ENCODE data around the gene ZNF512. TPM values are rescaled to one million over a fixed set of nuclear protein-coding genes. Genes with fewer than 3 reads are reported as not detected.
"Not testable (repeated sequence)": the region's sequence is repeated elsewhere in the genome, so short reads cannot be mapped to it uniquely, and the experiment has no call there.

The ZNF512 gene
- total and polyA plus RNA-seq, 9 of the 15 experiments (the other 6 are each of a cell fraction or from before 2014, with no cell fraction given) = 24.7 to 101 (median 65.9) TPM

DNA sequence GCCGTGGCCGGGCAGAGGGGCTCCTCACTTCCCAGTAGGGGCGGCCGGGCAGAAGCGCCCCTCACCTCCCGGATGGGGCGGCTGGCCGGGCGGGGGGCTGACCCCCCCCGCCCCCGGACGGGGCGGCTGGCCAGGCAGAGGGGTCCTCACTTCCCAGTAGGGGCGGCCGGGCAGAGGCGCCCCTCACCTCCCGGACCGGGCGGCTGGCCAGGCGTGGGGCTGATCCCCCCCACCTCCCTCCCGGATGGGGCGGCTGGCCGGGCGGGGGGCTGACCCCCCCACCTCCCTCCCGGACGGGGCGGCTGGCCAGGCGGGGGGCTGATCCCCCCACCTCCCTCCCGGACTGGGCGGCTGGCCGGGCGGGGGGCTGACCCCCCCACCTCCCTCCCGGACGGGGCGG lies 43.2 kb upstream of the ZNF512 start:
- CTCF ChIA-PET (ENCODE audit: low intra/inter-chr PET ratio); H3K9ac ChIP-seq (ENCODE audit: insufficient read depth in 1 of 2, low read depth in 2 of 2, low read length in 2 of 2); H3K36me3 ChIP-seq (ENCODE audit: control insufficient read depth, insufficient read depth, low read length); ATAC-seq; H3K27ac ChIP-seq (ENCODE audit: extremely low read depth, low read depth, low read length); POLR2A ChIA-PET; H2AFZ ChIP-seq (ENCODE audit: low read depth, low read length); H3K27me3 ChIP-seq (ENCODE audit: control insufficient read depth in 2 of 2, insufficient read depth in 2 of 2, low read length in 2 of 2); H4K20me1 ChIP-seq (replicated peaks; ENCODE audit: control insufficient read depth, insufficient read depth, low read length); H3K4me3 ChIP-seq; H3K9me1 ChIP-seq (ENCODE audit: control insufficient read depth, insufficient read depth, low read length); FAIRE-seq; H3K9me3 ChIP-seq (replicated peaks; ENCODE audit: control insufficient read depth, insufficient read depth, low read depth, low read length); DNase-seq (ENCODE audit: extremely low read depth in 1 of 4, low spot score in 3 of 4); in situ Hi-C loops (cut with MboI); H3K79me2 ChIP-seq (ENCODE audit: control insufficient read depth, insufficient read depth, low read length); BruUV-seq (replicated peaks); H3K4me2 ChIP-seq (ENCODE audit: insufficient read depth, low read length): not testable (repeated sequence)
- TF ChIP-seq RBFOX2 (IDR thresholded peaks at IDR 0.05; ENCODE audit: low read depth, low read length) = 0 out of 2 replicates have a peak, but pooled peaks have one; percentile 31
- WGBS (ENCODE audit: insufficient coverage, low coverage, missing lambda C conversion rate) = no CpG with 5 or more reads among the region's 35 CpGs
- peaks cover 19 to 21% of the 10 kb centered on the region in 2 experiments for H3K4me1 ChIP-seq (replicated peaks in 1 of 2; ENCODE audit: control insufficient read depth in 2 of 2, insufficient read depth in 2 of 2, low read length in 2 of 2)
- intact Hi-C loops (cut with micrococcal nuclease) = loop anchor here (5.0 kb wide), 1 partner anchor 43 kb away; the partner anchor contains the start of gene ZNF512

DNA sequence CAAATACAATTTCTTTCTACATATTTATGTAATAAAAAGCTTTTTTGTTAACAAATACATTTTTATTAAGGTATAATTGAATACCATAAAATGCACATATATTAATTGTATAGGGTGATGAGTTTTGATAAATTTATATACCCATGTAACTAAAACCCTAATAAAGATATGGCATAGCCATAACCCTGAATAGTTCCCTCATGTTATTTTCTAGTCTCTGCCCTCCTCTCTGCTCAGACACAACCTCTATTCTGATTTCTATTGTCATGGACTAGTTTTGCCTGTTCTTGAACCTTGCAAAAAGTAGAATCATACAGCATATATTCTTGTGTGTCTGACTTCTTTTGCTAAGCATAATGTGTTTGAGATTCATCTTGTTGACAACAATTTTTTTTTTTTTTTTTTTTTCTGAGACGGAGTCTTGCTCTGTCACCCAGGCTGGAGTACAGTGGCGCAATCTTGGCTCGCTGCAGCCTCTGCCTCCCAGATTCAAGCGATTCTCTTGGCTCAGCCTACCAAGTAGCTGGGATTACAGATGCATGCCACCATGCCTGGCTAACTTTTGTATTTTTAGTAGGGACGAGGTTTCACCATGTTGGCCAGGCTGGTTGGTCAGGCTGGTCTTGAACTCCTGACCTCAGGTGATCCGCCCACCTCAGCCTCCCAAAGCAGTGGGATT lies 38.6 kb upstream of the ZNF512 start:
- ChIA-PET CTCF (ENCODE audit: low intra/inter-chr PET ratio) (no interaction called here), POLR2A (no interaction called here)
- BruUV-seq (replicated peaks) = no TSS peak
- 72% methylated on average over 5 of the region's 6 CpGs for WGBS (ENCODE audit: insufficient coverage, low coverage, missing lambda C conversion rate)
- Histone ChIP-seq H3K79me2 (ENCODE audit: control insufficient read depth, insufficient read depth, low read length) (no peaks in the 10 kb centered on the region), H3K4me1 (replicated peaks in 1 of 2; ENCODE audit: control insufficient read depth in 2 of 2, insufficient read depth in 2 of 2, low read length in 2 of 2) (no peaks in the 10 kb centered on the region), H2AFZ (ENCODE audit: low read depth, low read length) (no peak overlapping the region; the same call in 1 of the 2 replicates), H3K27me3 (ENCODE audit: control insufficient read depth in 2 of 2, insufficient read depth in 2 of 2, low read length in 2 of 2) (no peaks in the 10 kb centered on the region), H3K4me2 (ENCODE audit: insufficient read depth, low read length) (no peak overlapping the region), H3K9me1 (ENCODE audit: control insufficient read depth, insufficient read depth, low read length) (no peaks in the 10 kb centered on the region), H3K36me3 (ENCODE audit: control insufficient read depth, insufficient read depth, low read length) (no peaks in the 10 kb centered on the region), H3K9me3 (replicated peaks; ENCODE audit: control insufficient read depth, insufficient read depth, low read depth, low read length) (no peaks in the 10 kb centered on the region), H4K20me1 (replicated peaks; ENCODE audit: control insufficient read depth, insufficient read depth, low read length) (no peaks in the 10 kb centered on the region), H3K27ac (ENCODE audit: extremely low read depth, low read depth, low read length) (no peak overlapping the region), H3K4me3 (no peak overlapping the region), H3K9ac (ENCODE audit: insufficient read depth in 1 of 2, low read depth in 2 of 2, low read length in 2 of 2) (no peak overlapping the region)
- FAIRE-seq = no peak
- intact Hi-C loops (cut with micrococcal nuclease) = no loop called here
- DNase-seq (ENCODE audit: extremely low read depth in 1 of 4, low spot score in 3 of 4) = no peak
- ATAC-seq = no peak
- in situ Hi-C loops (cut with MboI) = no loop called here
- TF ChIP-seq SAFB2 (IDR thresholded peaks at IDR 0.05; ENCODE audit: borderline replicate concordance, low read depth, low read length, severe bottlenecking) (no peak), DACH1 (IDR thresholded peaks at IDR 0.05; ENCODE audit: partially characterized antibody) (no peak), ZNF584 (CRISPR knock-in tag; IDR thresholded peaks at IDR 0.05; ENCODE audit: low read depth) (no peak), RBM14 (IDR thresholded peaks at IDR 0.05; ENCODE audit: borderline replicate concordance, insufficient read depth, low read depth, low read length) (no peak), ARNT (IDR thresholded peaks at IDR 0.05) (no peak), NR3C1 (CRISPR knock-in tag; IDR thresholded peaks at IDR 0.05) (no peak), ZNF143 (CRISPR knock-in tag; IDR thresholded peaks at IDR 0.05) (no peak), NFE2 (IDR thresholded peaks at IDR 0.05; ENCODE audit: low read depth) (no peak), ZNF668 (CRISPR knock-in tag; IDR thresholded peaks at IDR 0.05) (no peak), SNIP1 (IDR thresholded peaks at IDR 0.05; ENCODE audit: low read depth) (no peak), TAF1 (IDR thresholded peaks at IDR 0.05; ENCODE audit: control insufficient read depth, extremely low read depth, insufficient read depth, low read length, severe bottlenecking) (no peak), FOXA1 (IDR thresholded peaks at IDR 0.05; ENCODE audit: borderline replicate concordance) (no peak), ZNF561 (CRISPR knock-in tag; conservative IDR thresholded peaks at IDR 0.05) (no peak)
- TF ChIP-seq, protein P1, sequence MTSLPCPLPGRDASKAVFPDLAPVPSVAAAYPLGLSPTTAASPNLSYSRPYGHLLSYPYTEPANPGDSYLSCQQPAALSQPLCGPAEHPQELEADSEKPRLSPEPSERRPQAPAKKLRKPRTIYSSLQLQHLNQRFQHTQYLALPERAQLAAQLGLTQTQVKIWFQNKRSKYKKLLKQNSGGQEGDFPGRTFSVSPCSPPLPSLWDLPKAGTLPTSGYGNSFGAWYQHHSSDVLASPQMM (CRISPR knock-in tag; IDR thresholded peaks at IDR 0.05) = no peak
- TF ChIP-seq, protein P2, sequence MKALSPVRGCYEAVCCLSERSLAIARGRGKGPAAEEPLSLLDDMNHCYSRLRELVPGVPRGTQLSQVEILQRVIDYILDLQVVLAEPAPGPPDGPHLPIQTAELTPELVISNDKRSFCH (CRISPR knock-in tag; IDR thresholded peaks at IDR 0.05) = no peak
- TF ChIP-seq, protein P2 (tag; IDR thresholded peaks at IDR 0.05) = no peak

Data from K562 (cell line).